Tibial nerve (tissue), 4 donors: Measurements from ENCODE around the gene ZNF680. TPM values are rescaled to one million over a fixed set of nuclear protein-coding genes. Genes with fewer than 3 reads are reported as not detected.
A peak's percentile ranks its signal among the peaks of the same experiment; 100 is the strongest.
"Not testable (repeated sequence)": the region's sequence is repeated elsewhere in the genome, so short reads cannot be mapped to it uniquely, and the experiment has no call there.

Experiments used
- DNase-seq, 2 donors: peaks; one replicate each; pipeline ENCODE4 v3.0.0-alpha.2; 2019; ENCODE audit warnings: low spot score in 2 of 2
- H3K27ac ChIP-seq, 4 donors: fragments of 200-600 bp; sonication (generic) in 3 of 4; one replicate each; pipeline ENCODE4 v1.5.1; 2017 to 2019; ENCODE audit warnings: mild to moderate bottlenecking in 1 of 4
- H3K27me3 ChIP-seq, 2 donors: fragments of 200-600 bp; sonication (generic) in 1 of 2; one replicate each; pipeline versions ENCODE4 v1.5.1 to v1.6.0; 2017 to 2019
- H3K36me3 ChIP-seq, 3 donors: fragments of 200-600 bp; sonication (generic); one replicate each; pipeline ENCODE4 v1.5.1; 2018 to 2019
- H3K4me1 ChIP-seq, 4 donors: fragments of 200-600 bp; sonication (generic) in 3 of 4; one replicate each; pipeline ENCODE4 v1.5.1; 2017 to 2019
- H3K4me3 ChIP-seq, 4 donors: fragments of 200-600 bp; sonication (generic) in 3 of 4; one replicate each; pipeline ENCODE4 v1.5.1; 2017 to 2019; ENCODE audit warnings: mild to moderate bottlenecking in 1 of 4, moderate library complexity in 1 of 4
- H3K9me3 ChIP-seq, 4 donors: fragments of 200-600 bp; sonication (generic) in 3 of 4; one replicate each; pipeline ENCODE4 v1.5.1; 2017 to 2019
- EP300 ChIP-seq, 2 donors: sonication (generic); formaldehyde crosslinking; IDR thresholded peaks; one replicate each; pipeline ENCODE4 v1.6.1; 2017; ENCODE audit warnings: antibody characterized with exemption in 2 of 2, mild to moderate bottlenecking in 1 of 2
- POLR2A ChIP-seq, 2 donors: fragments of 450-650 bp; IDR thresholded peaks; one replicate each; pipeline ENCODE4 v1.6.1; 2017; ENCODE audit warnings: antibody characterized with exemption in 2 of 2, mild to moderate bottlenecking in 2 of 2, moderate library complexity in 2 of 2
- WGBS, 2 donors: methylation state at CpG; one replicate each; pipeline ENCODE4 v1.1.5; 2018; 5-methylcytosine and 5-hydroxymethylcytosine counted together
- total RNA-seq, 4 donors: library from RNA; depleted of rRNA; stranded (reverse); fragments of >200 nt; gene quantifications; one replicate each; pipeline ENCODE4 v1.1.0, GENCODE V29; 2016
- TF ChIP-seq, protein P1 (sequence below), 5 experiments: fragments of 200-600 bp in 3 of 5; fragments of 450-650 bp in 2 of 5; sonication (generic) in 3 of 5; IDR thresholded peaks; one replicate each; pipeline ENCODE4 v1.5.1; 2016 to 2019; ENCODE audit warnings: antibody characterized with exemption in 5 of 5, mild to moderate bottlenecking in 3 of 5, moderate library complexity in 2 of 5

ZNF680 gene
- total RNA-seq, 4 donors from 2014 or later, result 13.8 to 26.4 (median 19.5) TPM

DNA sequence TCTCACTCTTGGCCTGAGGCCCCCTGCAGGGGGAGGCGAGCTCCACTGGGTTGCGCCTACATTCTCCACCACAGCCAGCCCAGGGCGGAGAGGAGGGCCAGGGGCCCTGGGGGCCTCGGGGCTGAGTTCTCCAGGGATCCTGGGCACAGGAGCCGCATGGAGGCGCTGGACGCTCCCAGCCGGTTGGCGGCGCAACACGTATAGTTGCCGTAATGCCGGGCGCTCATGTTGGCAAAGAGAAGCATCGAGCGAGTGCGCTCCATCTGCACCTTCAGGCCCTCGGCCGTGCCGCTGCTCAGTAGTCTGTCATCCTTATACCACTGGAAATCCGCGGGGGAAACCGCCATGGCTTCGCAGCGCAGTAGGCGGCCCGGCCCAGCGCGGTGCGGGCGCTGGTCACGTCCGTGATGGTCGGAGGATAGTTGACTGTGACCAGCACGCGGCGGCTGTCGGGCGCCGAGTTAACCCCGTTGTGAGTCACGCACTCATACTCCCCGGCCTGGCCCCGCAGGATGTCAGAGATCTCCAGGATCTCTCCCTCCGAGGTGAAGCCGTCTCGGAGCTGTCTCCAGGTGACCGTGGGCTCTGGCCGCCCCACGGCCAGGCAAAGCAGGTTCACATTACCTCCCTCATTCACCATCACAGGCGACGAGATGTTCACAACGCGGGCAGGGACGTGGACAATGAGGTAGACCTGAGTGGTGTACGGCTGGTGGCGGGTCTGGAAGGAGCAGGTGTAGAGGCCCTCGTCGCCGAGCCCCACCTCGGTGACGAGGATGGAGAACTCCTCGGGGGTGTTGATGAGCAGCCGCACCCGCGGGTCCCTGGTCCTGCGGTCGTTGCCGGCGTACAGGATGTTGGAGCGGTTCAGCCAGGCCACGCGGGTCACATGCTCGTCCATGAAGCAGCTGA, 6.8 kb upstream of the ZNF680 start:
- Histone ChIP-seq H3K4me1 (peaks cover 0 to 15% (median 0%) of the 10 kb centered on the region in 4 donors), H3K4me3 (peak overlapping the region; percentile 24 to 54 (median 44))
- TF ChIP-seq, protein P1, sequence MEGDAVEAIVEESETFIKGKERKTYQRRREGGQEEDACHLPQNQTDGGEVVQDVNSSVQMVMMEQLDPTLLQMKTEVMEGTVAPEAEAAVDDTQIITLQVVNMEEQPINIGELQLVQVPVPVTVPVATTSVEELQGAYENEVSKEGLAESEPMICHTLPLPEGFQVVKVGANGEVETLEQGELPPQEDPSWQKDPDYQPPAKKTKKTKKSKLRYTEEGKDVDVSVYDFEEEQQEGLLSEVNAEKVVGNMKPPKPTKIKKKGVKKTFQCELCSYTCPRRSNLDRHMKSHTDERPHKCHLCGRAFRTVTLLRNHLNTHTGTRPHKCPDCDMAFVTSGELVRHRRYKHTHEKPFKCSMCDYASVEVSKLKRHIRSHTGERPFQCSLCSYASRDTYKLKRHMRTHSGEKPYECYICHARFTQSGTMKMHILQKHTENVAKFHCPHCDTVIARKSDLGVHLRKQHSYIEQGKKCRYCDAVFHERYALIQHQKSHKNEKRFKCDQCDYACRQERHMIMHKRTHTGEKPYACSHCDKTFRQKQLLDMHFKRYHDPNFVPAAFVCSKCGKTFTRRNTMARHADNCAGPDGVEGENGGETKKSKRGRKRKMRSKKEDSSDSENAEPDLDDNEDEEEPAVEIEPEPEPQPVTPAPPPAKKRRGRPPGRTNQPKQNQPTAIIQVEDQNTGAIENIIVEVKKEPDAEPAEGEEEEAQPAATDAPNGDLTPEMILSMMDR (IDR thresholded peaks at IDR 0.05), result peak in 2 of 5 experiments; percentile 20 to 42
- DNase-seq, H3K27ac ChIP-seq, H3K9me3 ChIP-seq, H3K36me3 ChIP-seq, H3K27me3 ChIP-seq: not testable (repeated sequence)
- 8 to 9% methylated on average over 41 to 46 of the region's 74 CpGs for WGBS, 2 donors

DNA sequence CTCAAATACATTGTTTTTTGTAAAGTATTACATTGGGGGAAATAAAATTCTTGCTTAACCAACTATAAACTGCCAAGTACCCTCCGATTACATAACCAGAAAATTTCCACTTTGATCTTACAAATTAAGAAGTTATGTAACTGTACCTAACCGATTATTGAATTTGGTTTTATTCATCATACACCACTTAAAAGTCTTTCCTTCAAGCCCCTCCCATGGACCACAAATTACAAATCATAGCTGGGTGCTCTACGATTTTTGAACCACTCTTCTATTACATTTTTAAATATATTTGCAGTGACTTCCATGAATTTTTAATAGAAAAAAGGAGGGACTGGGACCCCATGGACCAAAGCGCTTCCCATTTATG, 630 bp downstream of the ZNF680 start:
- DNase-seq, result no peak
- peak overlapping the region; percentile 66 to 83 (median 78) for H3K27ac ChIP-seq
- TF ChIP-seq POLR2A (IDR thresholded peaks at IDR 0.05), result no peak
- TF ChIP-seq, protein P1 (IDR thresholded peaks at IDR 0.05), result no peak
- TF ChIP-seq EP300 (IDR thresholded peaks at IDR 0.05), result no peak
- no peaks in the 10 kb centered on the region for H3K27me3 ChIP-seq
- H3K4me1 ChIP-seq, result peaks cover 0 to 50% (median 19%) of the 10 kb centered on the region in 4 donors
- H3K4me3 ChIP-seq, result peak overlapping the region; percentile 62 to 77 (median 71)
- H3K9me3 ChIP-seq, result no peaks in the 10 kb centered on the region
- WGBS, 2 donors, result 19 to 21% methylated on average over 4 of the region's 4 CpGs
- H3K36me3 ChIP-seq, result no peaks in the 10 kb centered on the region

DNA sequence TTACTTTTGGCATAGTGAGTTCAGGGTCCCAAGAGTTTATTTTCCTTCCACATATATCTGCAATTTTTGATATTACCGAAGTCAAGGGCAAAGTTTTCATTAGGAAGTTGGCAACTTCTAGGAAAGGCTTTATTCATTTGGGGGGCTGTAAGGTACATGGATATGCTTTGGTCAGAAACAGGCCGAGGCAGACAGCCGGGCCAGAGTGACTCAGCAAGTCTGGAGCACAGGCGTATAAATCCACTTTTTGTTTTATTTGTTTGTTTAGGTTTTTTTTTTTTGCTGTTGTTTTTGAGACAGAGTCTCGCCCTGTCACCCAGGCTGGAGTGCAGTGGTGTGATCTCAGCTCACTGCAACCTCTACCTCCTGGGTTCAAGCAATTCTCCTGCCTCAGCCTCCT, 3.7 kb downstream of the ZNF680 start:
- Histone ChIP-seq H3K4me1 (peaks cover 0 to 60% (median 19%) of the 10 kb centered on the region in 4 donors), H3K4me3 (no peak overlapping the region)
- TF ChIP-seq EP300 (IDR thresholded peaks at IDR 0.05), result no peak
- TF ChIP-seq POLR2A (IDR thresholded peaks at IDR 0.05), result no peak
- TF ChIP-seq, protein P1 (IDR thresholded peaks at IDR 0.05), result no peak

DNA sequence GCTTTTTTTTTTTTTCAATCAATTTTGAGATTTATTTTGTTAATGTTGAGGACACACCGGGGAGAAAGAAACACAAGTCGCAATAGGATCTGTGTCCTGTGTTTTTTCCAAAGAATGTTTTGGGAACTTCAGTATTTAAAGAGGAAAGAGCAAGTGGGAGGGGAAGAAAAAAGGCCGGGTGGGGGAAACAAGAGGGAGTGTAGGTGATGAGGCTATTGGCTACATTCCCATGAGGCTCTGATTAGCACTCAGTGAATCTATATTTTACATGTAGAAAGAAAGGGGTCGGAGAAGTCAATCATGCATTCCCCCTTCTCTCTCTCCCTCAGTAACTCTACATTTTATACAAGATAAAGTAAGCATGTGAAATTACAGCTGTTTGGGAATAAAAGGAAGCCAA, 4.1 kb downstream of the ZNF680 start:
- Histone ChIP-seq H3K4me3 (no peak overlapping the region), H3K4me1 (peaks cover 0 to 59% (median 19%) of the 10 kb centered on the region in 4 donors), H3K27me3 (no peaks in the 10 kb centered on the region), H3K9me3 (no peaks in the 10 kb centered on the region), H3K27ac (peak overlapping the region; percentile 21 to 76 (median 60)), H3K36me3 (peaks cover 0 to under 1% (median 0%) of the 10 kb centered on the region in 3 donors)
- TF ChIP-seq, protein P1 (IDR thresholded peaks at IDR 0.05), result no peak
- no peak for TF ChIP-seq POLR2A (IDR thresholded peaks at IDR 0.05)
- 41 to 43% methylated on average over 4 of the region's 4 CpGs for WGBS, 2 donors
- DNase-seq, result no peak

More for the DNA sequence above, 3.7 kb downstream of the ZNF680 start:
- 10 to 17% methylated on average over 5 of the region's 5 CpGs for WGBS, 2 donors
- H3K27ac ChIP-seq, result peak overlapping the region; percentile 21 to 76 (median 60)
- H3K9me3 ChIP-seq, result no peaks in the 10 kb centered on the region
- no peaks in the 10 kb centered on the region for H3K27me3 ChIP-seq
- no peak for DNase-seq
- H3K36me3 ChIP-seq, result no peaks in the 10 kb centered on the region

DNA sequence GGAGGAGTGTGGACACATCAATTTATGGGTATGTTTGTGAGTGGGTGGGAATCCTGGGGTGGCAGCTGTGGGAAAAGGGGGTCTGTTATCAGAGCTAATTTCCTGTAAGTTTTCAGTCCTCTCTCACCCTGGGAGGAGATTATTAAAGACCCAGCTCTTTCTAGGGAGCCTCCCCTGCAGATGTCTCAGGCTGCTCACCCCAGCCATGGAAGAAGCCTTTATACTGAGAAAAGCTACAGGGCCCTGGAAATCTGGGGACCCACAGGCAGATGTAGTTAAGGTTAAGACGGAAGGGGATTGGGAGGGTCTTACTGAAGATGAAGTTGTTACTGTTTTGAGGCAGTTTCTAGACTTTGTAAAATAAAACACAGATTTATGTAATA, 4.6 kb downstream of the ZNF680 start:
- WGBS, 2 donors, result 73 to 79% methylated on average over 1 of the region's 1 CpG
- no peak overlapping the region for H3K4me3 ChIP-seq
- H3K9me3 ChIP-seq, result no peaks in the 10 kb centered on the region
- TF ChIP-seq, protein P1 (IDR thresholded peaks at IDR 0.05), result no peak
- no peak for DNase-seq
- H3K4me1 ChIP-seq, result peaks cover 0 to 54% (median 15%) of the 10 kb centered on the region in 4 donors
- peaks cover 0 to 5% (median 0%) of the 10 kb centered on the region in 3 donors for H3K36me3 ChIP-seq
- peak overlapping the region in 2 of 4 donors; percentile 71 to 76 for H3K27ac ChIP-seq
- no peaks in the 10 kb centered on the region for H3K27me3 ChIP-seq
